ENCODE data around the gene GLYATL3. TPM values are rescaled to one million over a fixed set of nuclear protein-coding genes. Genes with fewer than 3 reads are reported as not detected.

Gene GLYATL3
- total RNA-seq, 4 donors from 2014 or later: not detected

DNA sequence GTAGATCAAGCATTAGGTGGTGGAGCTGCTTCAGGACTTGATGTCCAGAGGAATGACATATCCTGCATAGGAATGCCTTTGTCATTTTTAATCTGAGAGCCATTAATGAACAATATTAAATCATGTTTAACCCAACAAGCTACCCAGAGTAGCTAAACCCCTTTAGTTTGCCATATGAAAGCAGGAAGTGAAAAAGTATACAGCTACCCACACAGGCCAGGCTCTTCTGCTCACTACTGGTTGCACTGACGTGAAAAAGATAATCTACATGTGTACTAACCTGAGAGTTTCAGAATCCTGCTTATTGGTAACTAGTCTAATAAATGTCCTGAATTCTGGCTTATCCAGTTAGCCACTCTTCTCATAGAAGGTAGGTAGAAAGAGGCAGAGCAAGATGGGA, 19.9 kb downstream of the GLYATL3 start:
- no peak for TF ChIP-seq POLR2A (IDR thresholded peaks at IDR 0.05)
- no peak for TF ChIP-seq EP300 (IDR thresholded peaks at IDR 0.05)
- no peak for TF ChIP-seq POLR2AphosphoS5 (IDR thresholded peaks at IDR 0.05)
- TF ChIP-seq, protein P1, sequence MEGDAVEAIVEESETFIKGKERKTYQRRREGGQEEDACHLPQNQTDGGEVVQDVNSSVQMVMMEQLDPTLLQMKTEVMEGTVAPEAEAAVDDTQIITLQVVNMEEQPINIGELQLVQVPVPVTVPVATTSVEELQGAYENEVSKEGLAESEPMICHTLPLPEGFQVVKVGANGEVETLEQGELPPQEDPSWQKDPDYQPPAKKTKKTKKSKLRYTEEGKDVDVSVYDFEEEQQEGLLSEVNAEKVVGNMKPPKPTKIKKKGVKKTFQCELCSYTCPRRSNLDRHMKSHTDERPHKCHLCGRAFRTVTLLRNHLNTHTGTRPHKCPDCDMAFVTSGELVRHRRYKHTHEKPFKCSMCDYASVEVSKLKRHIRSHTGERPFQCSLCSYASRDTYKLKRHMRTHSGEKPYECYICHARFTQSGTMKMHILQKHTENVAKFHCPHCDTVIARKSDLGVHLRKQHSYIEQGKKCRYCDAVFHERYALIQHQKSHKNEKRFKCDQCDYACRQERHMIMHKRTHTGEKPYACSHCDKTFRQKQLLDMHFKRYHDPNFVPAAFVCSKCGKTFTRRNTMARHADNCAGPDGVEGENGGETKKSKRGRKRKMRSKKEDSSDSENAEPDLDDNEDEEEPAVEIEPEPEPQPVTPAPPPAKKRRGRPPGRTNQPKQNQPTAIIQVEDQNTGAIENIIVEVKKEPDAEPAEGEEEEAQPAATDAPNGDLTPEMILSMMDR (IDR thresholded peaks at IDR 0.05): no peak
- no peak for ATAC-seq

DNA sequence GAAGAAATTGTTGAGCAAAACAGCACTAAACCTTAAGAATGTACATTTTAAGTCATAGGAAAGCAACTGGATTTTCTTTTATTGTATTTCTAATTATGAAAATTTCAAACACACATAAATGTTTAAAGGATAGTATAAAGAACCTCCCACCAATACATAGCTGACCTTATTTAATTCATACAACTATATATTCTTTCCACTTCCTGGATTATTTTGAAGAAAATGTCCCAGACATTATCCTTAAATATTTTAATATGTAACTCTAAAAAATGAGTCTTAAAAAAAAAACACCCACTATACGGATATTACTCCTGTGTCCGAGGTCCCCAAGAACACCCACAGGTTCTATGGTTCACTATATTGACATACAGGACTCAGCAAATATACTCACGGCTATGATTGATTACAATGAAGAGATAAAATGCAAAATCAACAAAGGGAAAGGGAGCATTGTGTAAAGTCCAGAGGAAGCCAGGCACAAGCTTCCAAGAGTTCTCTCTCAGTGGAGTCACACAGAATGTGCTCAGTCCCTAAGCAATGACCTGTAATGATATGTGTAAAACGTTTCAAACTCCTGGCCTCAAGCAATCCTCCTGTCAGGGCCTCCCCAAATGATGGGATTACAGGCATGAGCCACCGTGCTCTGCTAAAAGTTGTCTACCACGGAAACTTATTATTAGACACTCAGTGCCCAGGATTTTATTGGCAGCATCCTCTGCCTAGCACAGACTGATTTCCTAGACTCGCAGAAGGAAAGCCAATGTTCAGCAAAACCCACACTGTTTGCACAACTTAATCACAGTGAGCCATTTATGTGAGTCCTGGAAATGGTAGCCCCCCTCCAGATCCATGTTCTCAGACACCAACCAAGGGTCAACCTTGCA, 23.2 kb downstream of the GLYATL3 start:
- WGBS, 2 donors (ENCODE audit: low coverage in 1 of 2): 66 to 82% methylated on average over 7 of the region's 7 CpGs
- TF ChIP-seq POLR2AphosphoS5 (IDR thresholded peaks at IDR 0.05) (no peak), POLR2A (IDR thresholded peaks at IDR 0.05) (no peak), EP300 (IDR thresholded peaks at IDR 0.05) (no peak)
- TF ChIP-seq, protein P1 (IDR thresholded peaks at IDR 0.05): no peak

More for the DNA sequence above, 19.9 kb downstream of the GLYATL3 start:
- no peaks in the 10 kb centered on the region for H3K4me1 ChIP-seq
- WGBS, 2 donors (ENCODE audit: low coverage in 1 of 2): 100% methylated on average over 1 of the region's 1 CpG; no CpG with 5 or more reads in 1 of the 2 donors
- no peaks in the 10 kb centered on the region for H3K36me3 ChIP-seq
- no peak overlapping the region for H3K4me3 ChIP-seq
- H3K27ac ChIP-seq: no peak overlapping the region
- no peaks in the 10 kb centered on the region for H3K9me3 ChIP-seq
- H3K27me3 ChIP-seq: peaks cover 8% of the 10 kb centered on the region

DNA sequence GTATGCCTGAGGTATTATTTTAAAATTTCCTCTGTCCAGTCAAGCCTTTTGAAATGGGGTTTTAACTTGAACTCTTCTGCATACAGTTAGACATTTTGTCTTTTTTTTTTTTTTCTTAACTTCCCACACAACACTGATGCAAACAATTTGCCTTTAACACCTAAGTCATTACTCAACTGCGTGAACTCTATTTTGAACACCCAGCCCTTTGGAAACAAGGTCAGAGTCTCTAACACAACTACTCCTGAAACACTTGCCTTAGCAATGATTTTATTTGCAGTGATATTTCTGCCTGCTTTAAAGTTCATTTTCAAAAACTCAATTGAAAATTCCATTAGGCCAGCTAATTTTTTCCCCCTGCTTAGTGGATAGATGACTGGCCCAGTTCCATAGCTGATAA, 24.2 kb downstream of the GLYATL3 start:
- WGBS, 2 donors (ENCODE audit: low coverage in 1 of 2): 88 to 100% methylated on average over 1 of the region's 1 CpG
- H3K4me3 ChIP-seq: no peak overlapping the region
- no peaks in the 10 kb centered on the region for H3K4me1 ChIP-seq
- no peak overlapping the region for H3K27ac ChIP-seq
- H3K27me3 ChIP-seq: no peaks in the 10 kb centered on the region
- H3K9me3 ChIP-seq: no peaks in the 10 kb centered on the region
- no peaks in the 10 kb centered on the region for H3K36me3 ChIP-seq
- no peak for ATAC-seq
- TF ChIP-seq, protein P1 (IDR thresholded peaks at IDR 0.05): no peak
- TF ChIP-seq POLR2AphosphoS5 (IDR thresholded peaks at IDR 0.05): no peak
- TF ChIP-seq EP300 (IDR thresholded peaks at IDR 0.05): no peak
- TF ChIP-seq POLR2A (IDR thresholded peaks at IDR 0.05): no peak

More for the DNA sequence above, 23.2 kb downstream of the GLYATL3 start:
- no peak for ATAC-seq
- Histone ChIP-seq H3K27ac (no peak overlapping the region), H3K36me3 (no peaks in the 10 kb centered on the region), H3K4me1 (no peaks in the 10 kb centered on the region), H3K27me3 (no peaks in the 10 kb centered on the region), H3K9me3 (no peaks in the 10 kb centered on the region), H3K4me3 (no peak overlapping the region)

DNA sequence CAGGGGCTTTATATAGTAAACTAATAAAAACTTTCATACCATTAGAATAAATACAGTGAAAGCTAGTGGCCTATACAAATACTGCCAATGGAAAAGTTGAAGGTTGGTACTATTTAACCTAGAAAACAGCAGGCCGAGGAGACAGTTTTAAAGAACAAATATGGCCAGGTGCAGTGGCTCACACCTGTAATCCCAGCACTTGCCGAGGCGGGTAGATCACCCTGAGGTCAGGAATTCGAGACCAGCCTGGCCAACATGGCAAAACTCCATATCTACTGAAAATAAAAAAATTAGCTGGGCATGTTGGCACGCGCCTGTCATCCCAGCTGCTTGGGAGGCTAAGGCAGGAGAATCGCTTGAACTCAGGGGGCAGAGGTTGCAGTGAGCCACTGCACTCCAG, 24.8 kb downstream of the GLYATL3 start:
- TF ChIP-seq POLR2A (IDR thresholded peaks at IDR 0.05) (no peak), POLR2AphosphoS5 (IDR thresholded peaks at IDR 0.05) (no peak), EP300 (IDR thresholded peaks at IDR 0.05) (no peak)
- TF ChIP-seq, protein P1 (IDR thresholded peaks at IDR 0.05): no peak

DNA sequence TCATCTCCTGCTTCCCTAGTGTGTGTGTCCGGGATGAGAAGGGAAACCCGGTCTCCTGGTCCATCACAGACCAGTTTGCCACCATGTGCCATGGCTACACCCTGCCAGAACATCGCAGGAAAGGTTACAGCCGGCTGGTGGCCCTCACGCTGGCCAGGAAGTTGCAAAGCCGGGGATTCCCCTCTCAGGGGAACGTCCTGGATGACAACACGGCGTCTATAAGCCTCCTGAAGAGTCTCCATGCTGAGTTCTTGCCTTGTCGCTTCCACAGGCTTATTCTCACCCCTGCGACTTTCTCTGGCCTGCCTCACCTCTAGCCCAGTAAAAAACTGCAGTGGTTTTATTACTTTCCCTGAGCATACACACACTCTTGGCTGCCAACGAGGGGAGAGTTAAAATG, 26.9 kb downstream of the GLYATL3 start:
- TF ChIP-seq, protein P1 (IDR thresholded peaks at IDR 0.05): no peak
- no peak for TF ChIP-seq POLR2AphosphoS5 (IDR thresholded peaks at IDR 0.05)
- no peak for TF ChIP-seq EP300 (IDR thresholded peaks at IDR 0.05)
- TF ChIP-seq POLR2A (IDR thresholded peaks at IDR 0.05): no peak
- H3K36me3 ChIP-seq: no peaks in the 10 kb centered on the region
- H3K4me1 ChIP-seq: no peaks in the 10 kb centered on the region
- H3K4me3 ChIP-seq: no peak overlapping the region
- no peak for ATAC-seq
- WGBS, 2 donors (ENCODE audit: low coverage in 1 of 2): 63 to 70% methylated on average over 4 to 11 of the region's 12 CpGs
- no peak overlapping the region for H3K27ac ChIP-seq
- H3K9me3 ChIP-seq: no peaks in the 10 kb centered on the region
- no peaks in the 10 kb centered on the region for H3K27me3 ChIP-seq

More for the DNA sequence above, 24.8 kb downstream of the GLYATL3 start:
- 89 to 91% methylated on average over 2 to 6 of the region's 7 CpGs for WGBS, 2 donors (ENCODE audit: low coverage in 1 of 2)
- no peaks in the 10 kb centered on the region for H3K27me3 ChIP-seq
- H3K27ac ChIP-seq: no peak overlapping the region
- no peak for ATAC-seq
- H3K9me3 ChIP-seq: no peaks in the 10 kb centered on the region
- H3K4me3 ChIP-seq: no peak overlapping the region
- no peaks in the 10 kb centered on the region for H3K36me3 ChIP-seq
- H3K4me1 ChIP-seq: no peaks in the 10 kb centered on the region
